ENCODE results near the gene ST3GAL3. TPM values are rescaled to one million over a fixed set of nuclear protein-coding genes. Genes with fewer than 3 reads are reported as not detected.

The ST3GAL3 gene
- total and polyA plus RNA-seq, 2 of the 13 experiments (the other 11 are each of a cell fraction or from before 2014, with no cell fraction given), result 5.1 to 8.1 TPM

- TF ChIP-seq FUBP1 (CRISPR knock-in tag; IDR thresholded peaks at IDR 0.05; ENCODE audit: borderline replicate concordance), result no peak
- TF ChIP-seq SKI (IDR thresholded peaks at IDR 0.05; ENCODE audit: partially characterized antibody), result peak; percentile 38
- no peak for TF ChIP-seq ZNF720 (CRISPR knock-in tag; IDR thresholded peaks at IDR 0.05)
- TF ChIP-seq ZBTB39 (CRISPR knock-in tag; IDR thresholded peaks at IDR 0.05), result no peak
- TF ChIP-seq, protein P1, sequence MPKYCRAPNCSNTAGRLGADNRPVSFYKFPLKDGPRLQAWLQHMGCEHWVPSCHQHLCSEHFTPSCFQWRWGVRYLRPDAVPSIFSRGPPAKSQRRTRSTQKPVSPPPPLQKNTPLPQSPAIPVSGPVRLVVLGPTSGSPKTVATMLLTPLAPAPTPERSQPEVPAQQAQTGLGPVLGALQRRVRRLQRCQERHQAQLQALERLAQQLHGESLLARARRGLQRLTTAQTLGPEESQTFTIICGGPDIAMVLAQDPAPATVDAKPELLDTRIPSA (CRISPR knock-in tag; IDR thresholded peaks at IDR 0.05; ENCODE audit: borderline replicate concordance), result no peak
- TF ChIP-seq ZNF562 (CRISPR knock-in tag; IDR thresholded peaks at IDR 0.05; ENCODE audit: borderline replicate concordance), result no peak
- peak; percentile 26; the same call in 1 of the 2 replicates for TF ChIP-seq KDM5A (IDR thresholded peaks at IDR 0.05; ENCODE audit: borderline replicate concordance, low read length)
- TF ChIP-seq, protein P2, sequence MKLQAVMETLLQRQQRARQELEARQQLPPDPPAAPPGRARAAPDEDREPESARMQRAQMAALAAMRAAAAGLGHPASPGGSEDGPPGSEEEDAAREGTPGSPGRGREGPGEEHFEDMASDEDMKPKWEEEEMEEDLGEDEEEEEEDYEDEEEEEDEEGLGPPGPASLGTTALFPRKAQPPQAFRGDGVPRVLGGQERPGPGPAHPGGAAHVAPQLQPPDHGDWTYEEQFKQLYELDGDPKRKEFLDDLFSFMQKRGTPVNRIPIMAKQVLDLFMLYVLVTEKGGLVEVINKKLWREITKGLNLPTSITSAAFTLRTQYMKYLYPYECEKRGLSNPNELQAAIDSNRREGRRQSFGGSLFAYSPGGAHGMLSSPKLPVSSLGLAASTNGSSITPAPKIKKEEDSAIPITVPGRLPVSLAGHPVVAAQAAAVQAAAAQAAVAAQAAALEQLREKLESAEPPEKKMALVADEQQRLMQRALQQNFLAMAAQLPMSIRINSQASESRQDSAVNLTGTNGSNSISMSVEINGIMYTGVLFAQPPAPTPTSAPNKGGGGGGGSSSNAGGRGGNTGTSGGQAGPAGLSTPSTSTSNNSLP (IDR thresholded peaks at IDR 0.05; ENCODE audit: low read depth, low read length), result peak; percentile 25; the same call in 1 of the 2 replicates
- TF ChIP-seq MBD4 (IDR thresholded peaks at IDR 0.05; ENCODE audit: borderline replicate concordance, low read length), result 0 out of 2 replicates have a peak, but pooled peaks have one; percentile 36
- peak; percentile 91 for TF ChIP-seq PAXIP1 (CRISPR knock-in tag; conservative IDR thresholded peaks at IDR 0.05)
- no peak for TF ChIP-seq HOXD1 (CRISPR knock-in tag; IDR thresholded peaks at IDR 0.05)
- TF ChIP-seq, protein P3, sequence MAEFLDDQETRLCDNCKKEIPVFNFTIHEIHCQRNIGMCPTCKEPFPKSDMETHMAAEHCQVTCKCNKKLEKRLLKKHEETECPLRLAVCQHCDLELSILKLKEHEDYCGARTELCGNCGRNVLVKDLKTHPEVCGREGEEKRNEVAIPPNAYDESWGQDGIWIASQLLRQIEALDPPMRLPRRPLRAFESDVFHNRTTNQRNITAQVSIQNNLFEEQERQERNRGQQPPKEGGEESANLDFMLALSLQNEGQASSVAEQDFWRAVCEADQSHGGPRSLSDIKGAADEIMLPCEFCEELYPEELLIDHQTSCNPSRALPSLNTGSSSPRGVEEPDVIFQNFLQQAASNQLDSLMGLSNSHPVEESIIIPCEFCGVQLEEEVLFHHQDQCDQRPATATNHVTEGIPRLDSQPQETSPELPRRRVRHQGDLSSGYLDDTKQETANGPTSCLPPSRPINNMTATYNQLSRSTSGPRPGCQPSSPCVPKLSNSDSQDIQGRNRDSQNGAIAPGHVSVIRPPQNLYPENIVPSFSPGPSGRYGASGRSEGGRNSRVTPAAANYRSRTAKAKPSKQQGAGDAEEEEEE (CRISPR knock-in tag; IDR thresholded peaks at IDR 0.05; ENCODE audit: borderline replicate concordance), result no peak
- TF ChIP-seq MXD1 (CRISPR knock-in tag; IDR thresholded peaks at IDR 0.05), result no peak
- no peak for TF ChIP-seq SMYD3 (CRISPR knock-in tag; IDR thresholded peaks at IDR 0.05)
- TF ChIP-seq ZNF3 (CRISPR knock-in tag; IDR thresholded peaks at IDR 0.05), result no peak
- no peak for TF ChIP-seq POLR2AphosphoS2 (IDR thresholded peaks at IDR 0.05; ENCODE audit: low read depth, low read length)
These were observed 50.2 kb downstream of the ST3GAL3 start (continued) for GRCh38 chr1:43757343-43758053.

All from HepG2 (cell line).